DND-41 (cell line): Measurements from ENCODE around the gene SPDYE6.

Experiments
- EZH2 ChIP-seq: IDR thresholded peaks from 3 replicates; pipeline ENCODE4 v1.6.1; 2012; ENCODE audit warnings: borderline replicate concordance, low read depth, mild to moderate bottlenecking, moderate library complexity, low read length, inconsistent platforms; ENCODE audit not compliant: severe bottlenecking
- TF ChIP-seq, protein P1 (sequence below): IDR thresholded peaks from 2 replicates; pipeline ENCODE4 v1.5.1; 2012; ENCODE audit warnings: borderline replicate concordance, low read length, moderate library complexity, mild to moderate bottlenecking; ENCODE audit not compliant: poor library complexity, severe bottlenecking; ENCODE audit errors: extremely low read depth

DNA sequence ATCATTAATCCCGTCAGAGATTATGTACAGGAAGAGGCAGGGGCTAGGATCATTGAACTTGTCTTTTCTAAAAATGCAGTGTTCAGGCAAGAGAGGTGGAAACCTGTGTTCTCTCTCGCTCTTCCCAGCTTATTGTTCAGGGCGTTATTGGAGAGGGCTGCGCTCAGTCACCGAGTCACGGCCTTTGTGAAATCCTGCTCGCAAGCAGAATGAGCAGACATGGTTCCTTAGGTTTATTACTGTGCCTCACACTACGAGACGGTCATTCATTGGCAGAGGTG, 39.3 kb upstream of the SPDYE6 start:
- TF ChIP-seq, protein P1, sequence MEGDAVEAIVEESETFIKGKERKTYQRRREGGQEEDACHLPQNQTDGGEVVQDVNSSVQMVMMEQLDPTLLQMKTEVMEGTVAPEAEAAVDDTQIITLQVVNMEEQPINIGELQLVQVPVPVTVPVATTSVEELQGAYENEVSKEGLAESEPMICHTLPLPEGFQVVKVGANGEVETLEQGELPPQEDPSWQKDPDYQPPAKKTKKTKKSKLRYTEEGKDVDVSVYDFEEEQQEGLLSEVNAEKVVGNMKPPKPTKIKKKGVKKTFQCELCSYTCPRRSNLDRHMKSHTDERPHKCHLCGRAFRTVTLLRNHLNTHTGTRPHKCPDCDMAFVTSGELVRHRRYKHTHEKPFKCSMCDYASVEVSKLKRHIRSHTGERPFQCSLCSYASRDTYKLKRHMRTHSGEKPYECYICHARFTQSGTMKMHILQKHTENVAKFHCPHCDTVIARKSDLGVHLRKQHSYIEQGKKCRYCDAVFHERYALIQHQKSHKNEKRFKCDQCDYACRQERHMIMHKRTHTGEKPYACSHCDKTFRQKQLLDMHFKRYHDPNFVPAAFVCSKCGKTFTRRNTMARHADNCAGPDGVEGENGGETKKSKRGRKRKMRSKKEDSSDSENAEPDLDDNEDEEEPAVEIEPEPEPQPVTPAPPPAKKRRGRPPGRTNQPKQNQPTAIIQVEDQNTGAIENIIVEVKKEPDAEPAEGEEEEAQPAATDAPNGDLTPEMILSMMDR = no peak
- TF ChIP-seq EZH2 = no peak
